LNCAP (cell line): ENCODE data around the gene ITPR1.

Experiments used
- CTCF ChIP-seq: fragments of 450-650 bp; IDR thresholded peaks from 2 replicates; pipeline ENCODE4 v1.5.1; 2017; ENCODE audit warnings: mild to moderate bottlenecking

Gene ITPR1

DNA sequence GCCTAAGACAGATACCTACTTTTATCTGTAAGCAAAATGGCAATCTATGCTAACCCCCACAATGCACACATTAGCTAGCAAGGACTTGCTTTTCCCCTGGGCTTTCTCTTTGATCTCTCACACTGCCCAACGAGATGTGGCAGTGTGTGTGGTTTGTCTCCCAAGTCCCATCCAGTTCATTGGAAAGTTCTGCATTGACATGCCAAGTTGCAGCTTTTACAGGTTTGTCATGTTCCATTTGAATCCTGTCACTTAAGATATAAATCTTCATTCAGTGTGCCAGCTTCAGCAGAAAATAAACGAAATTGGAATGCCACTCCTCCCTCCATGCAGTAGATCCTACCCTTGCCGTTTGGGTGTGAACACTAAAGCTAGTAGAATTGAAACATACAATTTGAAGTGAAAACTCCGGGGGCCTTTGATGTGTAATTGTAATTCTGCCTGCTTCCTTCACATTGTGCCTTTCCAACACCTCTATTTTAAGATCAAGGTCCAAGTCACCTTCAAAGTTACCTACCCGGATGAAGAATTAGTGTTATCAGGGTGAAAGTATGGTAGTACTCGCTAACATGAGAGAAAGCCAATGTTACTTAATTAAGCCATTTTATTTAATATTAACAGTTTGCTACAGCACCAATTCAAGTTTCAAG, 355.2 kb downstream of the ITPR1 start:
- TF ChIP-seq CTCF: no peak

DNA sequence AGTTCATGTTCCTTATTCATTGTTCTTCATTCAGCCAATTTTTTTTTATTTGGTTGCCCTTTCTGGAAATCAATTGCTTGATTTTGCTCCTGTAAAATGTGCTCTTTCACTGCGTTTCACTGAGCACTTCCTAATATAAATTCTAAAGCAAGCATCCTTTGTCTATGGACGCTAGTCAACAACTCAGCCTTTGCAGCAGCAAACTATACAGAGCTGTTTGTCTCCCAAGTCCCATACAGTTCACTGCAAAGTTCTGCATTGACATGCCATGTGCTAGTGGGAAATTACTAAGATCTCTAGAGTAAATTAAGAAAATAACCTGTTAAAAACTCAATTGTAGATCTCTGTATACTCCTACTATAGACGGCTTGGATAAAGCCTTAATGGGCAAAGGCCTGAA, 356.0 kb downstream of the ITPR1 start:
- TF ChIP-seq CTCF: no peak

DNA sequence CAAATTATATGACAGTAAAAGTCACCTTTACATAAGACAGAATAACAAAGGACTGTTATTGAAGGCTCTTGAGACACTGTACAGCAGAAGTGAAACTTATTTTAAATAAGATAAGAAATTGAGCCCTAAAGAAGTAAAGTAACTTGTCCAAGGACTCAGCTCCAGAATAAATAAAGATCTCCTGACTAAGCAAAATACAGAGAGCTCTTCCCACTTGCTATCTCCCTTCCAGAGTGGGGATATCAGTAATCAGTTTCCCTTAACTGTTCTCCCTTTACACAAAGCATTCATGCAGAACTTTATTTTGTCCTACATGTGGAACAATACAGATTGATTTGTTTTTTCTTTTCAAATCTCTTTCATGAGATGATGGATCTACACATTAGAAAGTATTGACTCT, 356.6 kb downstream of the ITPR1 start:
- no peak for TF ChIP-seq CTCF

- no peak for TF ChIP-seq CTCF
These were observed 357.2 kb downstream of the ITPR1 start for GRCh38 chr3:4850211-4850927.

- TF ChIP-seq CTCF: no peak
These were observed 357.7 kb downstream of the ITPR1 start for GRCh38 chr3:4850928-4851265.

GRCh38 chr3:4852780-4853748, 359.9 kb downstream of the ITPR1 start:
- no peak for TF ChIP-seq CTCF

GRCh38 chr3:4853749-4854140, 360.6 kb downstream of the ITPR1 start:
- no peak for TF ChIP-seq CTCF
